SK-N-MC (cell line): ENCODE results near the gene TBC1D22A.

Experiments
- DNase-seq: peaks from one replicate; pipeline ENCODE4 v3.0.0-alpha.2; 2011; ENCODE audit warnings: low read depth, low spot score
- H3K27ac ChIP-seq: fragments of 200-600 bp; sonication (generic); 2 replicates; pipeline ENCODE4 v1.5.1; 2016; ENCODE audit warnings: mixed run types
- H3K36me3 ChIP-seq: fragments of 200-600 bp; sonication (generic); 2 replicates; pipeline ENCODE4 v1.6.1; 2017; ENCODE audit warnings: antibody characterized with exemption, low read length, mixed read lengths; ENCODE audit not compliant: insufficient read depth
- H3K4me3 ChIP-seq: fragments of 200-600 bp; sonication (generic); 2 replicates; pipeline ENCODE4 v1.5.1; 2016
- H3K9ac ChIP-seq: fragments of 200-600 bp; sonication (generic); 2 replicates; pipeline ENCODE4 v1.8.0; 2017; ENCODE audit warnings: mixed run types, mixed read lengths; ENCODE audit not compliant: insufficient read length
- H3K9me3 ChIP-seq: fragments of 200-600 bp; sonication (generic); 2 replicates; pipeline ENCODE4 v1.6.1; 2017; ENCODE audit warnings: low read depth, mild to moderate bottlenecking, antibody characterized with exemption, low read length, moderate library complexity, mixed read lengths
- EZH2 ChIP-seq: fragments of 200-600 bp; sonication (generic); IDR thresholded peaks from one replicate; pipeline ENCODE4 v1.6.1; 2017; ENCODE audit warnings: antibody characterized with exemption
- FOXP2 ChIP-seq: optimal IDR thresholded peaks from 2 replicates; pipeline ENCODE3; 2011; ENCODE audit warnings: mild to moderate bottlenecking, moderate library complexity; ENCODE audit not compliant: insufficient read depth; ENCODE audit errors: extremely low read length, control extremely low read depth
- POLR2AphosphoS5 ChIP-seq: IDR thresholded peaks from 2 replicates; pipeline ENCODE4 v1.6.1; 2012; ENCODE audit warnings: mild to moderate bottlenecking, low read depth, low read length, borderline replicate concordance

TBC1D22A gene

GRCh38 chr22:46755525-46755924 lies 6.9 kb upstream of the TBC1D22A start:
- Histone ChIP-seq H3K27ac (no peak overlapping the region), H3K9me3 (no peaks in the 10 kb centered on the region), H3K4me3 (no peak overlapping the region), H3K9ac (no peak overlapping the region), H3K36me3 (no peaks in the 10 kb centered on the region)
- no peak for DNase-seq
- TF ChIP-seq POLR2AphosphoS5: no peak
- no peak for TF ChIP-seq EZH2
- no peak for TF ChIP-seq FOXP2

GRCh38 chr22:46756097-46756496 lies 6.4 kb upstream of the TBC1D22A start:
- TF ChIP-seq POLR2AphosphoS5 (no peak), EZH2 (no peak)
- no peaks in the 10 kb centered on the region for H3K9me3 ChIP-seq
- H3K36me3 ChIP-seq: no peaks in the 10 kb centered on the region
- no peak overlapping the region for H3K4me3 ChIP-seq
- no peak overlapping the region for H3K27ac ChIP-seq
- no peak overlapping the region for H3K9ac ChIP-seq
- DNase-seq: no peak

- Histone ChIP-seq H3K9me3 (no peaks in the 10 kb centered on the region), H3K4me3 (no peak overlapping the region), H3K27ac (no peak overlapping the region), H3K36me3 (no peaks in the 10 kb centered on the region), H3K9ac (no peak overlapping the region)
- TF ChIP-seq EZH2 (no peak), FOXP2 (no peak), POLR2AphosphoS5 (no peak)
- DNase-seq: no peak
These were observed 5.3 kb upstream of the TBC1D22A start for GRCh38 chr22:46757104-46757503.

- Histone ChIP-seq H3K4me3 (no peak overlapping the region), H3K27ac (no peak overlapping the region), H3K36me3 (no peaks in the 10 kb centered on the region), H3K9ac (no peak overlapping the region), H3K9me3 (no peaks in the 10 kb centered on the region)
- TF ChIP-seq EZH2 (no peak), POLR2AphosphoS5 (no peak), FOXP2 (no peak)
- DNase-seq: no peak
These were observed 4.3 kb upstream of the TBC1D22A start for GRCh38 chr22:46758121-46758520.

GRCh38 chr22:46758867-46759290 lies 3.6 kb upstream of the TBC1D22A start:
- no peak for TF ChIP-seq POLR2AphosphoS5
- no peak for TF ChIP-seq EZH2
- no peak for TF ChIP-seq FOXP2
- Histone ChIP-seq H3K9ac (no peak overlapping the region), H3K36me3 (no peaks in the 10 kb centered on the region), H3K9me3 (no peaks in the 10 kb centered on the region), H3K4me3 (no peak overlapping the region), H3K27ac (no peak overlapping the region)
- DNase-seq: no peak

- DNase-seq: no peak
- Histone ChIP-seq H3K9me3 (no peaks in the 10 kb centered on the region), H3K4me3 (peak overlapping the region; percentile 98), H3K27ac (no peak overlapping the region; the same call in 1 of the 2 replicates), H3K36me3 (no peaks in the 10 kb centered on the region), H3K9ac (peak overlapping the region; percentile 100)
- TF ChIP-seq FOXP2 (no peak), POLR2AphosphoS5 (no peak), EZH2 (no peak)
These were observed 1.4 kb upstream of the TBC1D22A start for GRCh38 chr22:46761017-46761416.

- peak overlapping the region; percentile 75 for H3K27ac ChIP-seq
- peak overlapping the region; percentile 98 for H3K4me3 ChIP-seq
- H3K9ac ChIP-seq: peak overlapping the region; percentile 100
- DNase-seq: no peak
- H3K36me3 ChIP-seq: no peaks in the 10 kb centered on the region
- H3K9me3 ChIP-seq: no peaks in the 10 kb centered on the region
- TF ChIP-seq FOXP2: no peak
- TF ChIP-seq EZH2: no peak
- TF ChIP-seq POLR2AphosphoS5: no peak
These were observed 762 bp upstream of the TBC1D22A start for GRCh38 chr22:46761539-46762237.

- H3K9ac ChIP-seq: peak overlapping the region; percentile 100
- H3K4me3 ChIP-seq: peak overlapping the region; percentile 98
- peak overlapping the region; percentile 65; the same call in 1 of the 2 replicates for H3K27ac ChIP-seq
- TF ChIP-seq FOXP2 (no peak), EZH2 (no peak), POLR2AphosphoS5 (no peak)
- no peak for DNase-seq
- no peaks in the 10 kb centered on the region for H3K9me3 ChIP-seq
- H3K36me3 ChIP-seq: no peaks in the 10 kb centered on the region
These were observed 728 bp downstream of the TBC1D22A start for GRCh38 chr22:46763051-46763705.
